NCI-H1930 (cell line): ENCODE results near the gene QKI.
"Not testable (repeated sequence)": the region's sequence is repeated elsewhere in the genome, so short reads cannot be mapped to it uniquely, and the experiment has no call there.

Experiments
- DNase-seq, 2 experiments: peaks; one replicate each; lab custom pipeline; 2025; lab: John Stamatoyannopoulos, UW

Gene QKI

DNA sequence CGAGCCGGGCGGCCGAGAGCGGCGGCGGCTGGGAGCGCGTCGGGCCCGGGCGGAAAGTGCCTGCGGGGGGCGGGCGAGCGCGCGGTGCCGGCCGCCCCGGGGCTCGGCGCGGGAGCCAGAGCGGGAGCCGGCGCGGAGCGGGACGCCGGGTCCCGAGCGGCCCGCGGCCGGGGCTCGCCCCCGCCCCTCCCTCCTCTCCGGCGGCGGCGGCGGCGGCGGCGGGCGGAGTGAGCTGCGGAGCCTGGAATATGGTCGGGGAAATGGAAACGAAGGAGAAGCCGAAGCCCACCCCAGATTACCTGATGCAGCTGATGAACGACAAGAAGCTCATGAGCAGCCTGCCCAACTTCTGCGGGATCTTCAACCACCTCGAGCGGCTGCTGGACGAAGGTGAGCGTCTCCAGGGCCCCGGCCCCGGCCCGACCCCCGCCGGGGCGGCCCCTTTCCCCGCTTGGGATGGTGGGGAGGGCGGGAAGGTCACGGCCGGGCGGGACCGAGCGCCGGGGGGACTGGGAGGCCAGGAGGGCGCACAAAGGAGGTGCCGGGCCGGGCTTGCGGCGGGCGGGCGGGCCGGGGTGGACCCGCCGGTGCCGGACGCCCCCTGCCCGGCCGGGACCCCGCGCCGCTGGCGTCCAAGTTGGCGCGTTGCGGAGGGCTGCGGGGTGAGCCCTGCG is 565 bp downstream of the QKI start:
- DNase-seq: no peak

GRCh38 chr6:163415620-163416556 is 1.4 kb downstream of the QKI start:
- no peak for DNase-seq

DNA sequence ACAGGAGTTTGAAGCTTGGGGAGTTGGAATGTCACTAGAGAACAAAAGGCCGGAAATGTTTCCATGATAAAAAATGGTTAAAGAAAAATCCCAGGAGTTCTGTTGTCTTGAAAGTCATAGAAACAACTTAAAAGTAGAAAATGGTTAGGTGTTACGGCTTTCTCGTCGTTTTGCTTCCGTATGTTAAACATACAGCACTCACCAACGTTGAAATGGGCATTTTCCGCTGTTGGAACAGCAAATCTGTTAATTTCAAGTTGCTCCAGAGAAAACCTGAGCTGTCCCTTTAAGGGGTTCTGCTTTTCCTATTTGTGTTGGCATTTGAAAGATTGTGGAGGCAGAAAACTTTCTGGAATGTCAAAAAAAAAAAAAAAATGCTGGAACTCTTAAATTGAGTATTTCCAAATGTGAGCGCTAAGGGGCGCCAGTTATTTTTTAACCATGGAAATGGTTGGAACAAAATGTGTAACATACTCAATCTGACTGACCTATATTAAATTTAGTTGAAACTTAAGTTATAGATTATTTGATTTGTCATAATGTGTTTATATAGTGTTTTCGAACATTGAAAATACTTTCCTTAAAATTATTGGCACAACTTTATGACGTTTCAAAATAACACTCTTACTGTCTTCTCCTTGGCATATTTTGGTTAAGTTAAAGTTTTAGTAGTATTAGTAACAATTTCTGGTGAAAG is 2.2 kb downstream of the QKI start:
- DNase-seq: no peak

DNA sequence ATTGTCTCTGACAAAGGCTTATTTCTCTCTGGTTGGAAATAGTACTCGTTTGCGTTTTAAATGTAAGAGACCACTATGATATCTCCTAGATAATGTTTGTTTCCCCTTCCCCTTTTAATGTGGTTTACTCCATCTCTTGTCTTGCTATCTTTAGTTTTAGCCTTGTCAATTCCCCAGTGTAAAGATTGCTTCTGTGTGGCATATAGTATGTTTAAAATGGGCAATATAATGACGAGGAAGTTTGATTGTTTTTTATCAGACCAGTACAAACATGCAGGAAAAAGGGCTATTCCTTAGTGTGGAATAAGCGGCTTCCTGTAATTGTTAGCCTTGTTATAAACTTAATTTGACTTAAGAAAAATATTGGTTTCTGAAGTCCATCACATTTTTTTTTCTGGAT is 3.1 kb downstream of the QKI start:
- no peak for DNase-seq

DNA sequence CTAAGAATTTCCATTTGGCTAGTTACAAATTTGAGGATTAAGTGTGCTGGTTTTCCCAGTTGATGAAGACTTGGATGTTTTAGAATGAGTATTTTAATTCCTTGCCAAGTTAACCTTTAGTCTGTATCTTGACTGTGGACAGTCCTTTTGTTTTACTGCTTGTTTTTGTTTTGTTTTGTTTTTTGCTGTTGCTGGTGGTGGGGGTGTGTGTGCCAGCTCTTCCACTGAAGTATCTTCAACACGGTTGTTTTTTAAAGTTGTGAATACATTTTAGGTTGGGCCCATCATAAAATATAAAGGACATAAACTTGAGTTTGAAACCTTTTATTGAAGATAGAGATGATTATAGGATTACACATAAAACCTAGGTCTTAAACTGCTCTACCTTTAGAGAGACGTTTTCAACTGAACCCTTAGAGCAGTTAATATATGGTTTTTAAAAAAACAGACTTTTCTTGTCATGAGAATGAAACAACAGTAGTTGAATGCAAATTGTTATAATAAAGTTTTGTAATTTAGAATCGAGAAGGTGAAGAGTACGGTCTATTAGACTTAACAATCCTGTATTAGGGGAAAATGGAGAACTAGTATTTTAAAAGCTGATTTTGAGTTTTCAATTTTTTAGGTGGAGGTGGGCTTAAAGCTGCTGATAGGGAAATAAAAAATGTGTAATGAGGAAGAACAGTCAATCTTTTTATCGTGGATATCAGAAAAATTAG is 4.0 kb downstream of the QKI start:
- DNase-seq: no peak

DNA sequence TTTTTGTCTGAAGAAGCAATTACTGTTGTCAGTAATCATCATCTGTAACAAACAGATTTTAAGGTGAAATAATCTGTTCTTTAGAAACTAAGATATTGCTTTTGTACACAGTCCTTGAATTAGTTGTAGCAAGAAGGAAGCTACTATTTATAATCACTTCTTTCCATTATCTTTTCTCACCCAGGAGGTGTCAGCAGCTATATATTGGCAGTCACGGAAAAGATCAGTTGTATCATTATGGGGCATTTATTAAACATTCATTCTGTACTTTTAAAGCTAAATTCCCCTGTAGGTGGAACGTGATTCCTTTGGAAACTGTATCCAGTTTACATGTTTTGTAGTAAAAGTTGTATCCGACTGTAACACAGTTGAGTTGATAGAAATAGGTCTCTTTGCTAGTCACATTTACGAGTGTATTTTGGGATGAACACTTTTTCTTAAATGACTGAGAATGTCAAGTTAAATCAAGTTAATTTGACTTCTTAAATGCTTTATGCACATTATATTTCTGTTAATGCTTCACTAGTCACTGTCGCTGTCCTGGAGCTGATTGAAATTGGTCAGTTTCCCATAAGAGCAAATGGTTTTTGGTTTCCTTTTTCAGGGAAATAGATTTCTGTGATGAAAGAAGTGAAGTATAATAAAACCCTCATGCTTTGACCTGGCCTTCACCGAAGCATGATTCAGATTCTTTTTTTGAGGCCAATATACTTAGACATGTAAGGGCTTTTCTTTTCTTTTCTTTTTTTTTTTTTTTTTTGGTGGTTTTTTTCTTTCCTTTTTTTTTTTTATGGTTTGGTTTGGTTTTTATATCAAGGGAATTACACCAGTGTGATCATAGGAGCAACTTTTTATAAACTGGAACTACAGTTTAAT is 5.1 kb downstream of the QKI start:
- no peak for DNase-seq

- DNase-seq: no peak
These were observed 5.7 kb downstream of the QKI start for GRCh38 chr6:163420289-163420614.

- no peak for DNase-seq
These were observed 8.0 kb downstream of the QKI start for GRCh38 chr6:163422550-163422949.

- no peak for DNase-seq
These were observed 9.2 kb downstream of the QKI start for GRCh38 chr6:163423696-163424095.

GRCh38 chr6:163427498-163428254 is 13.2 kb downstream of the QKI start:
- DNase-seq: no peak

GRCh38 chr6:163428373-163428772 is 13.9 kb downstream of the QKI start:
- no peak for DNase-seq

- no peak for DNase-seq
These were observed 15.4 kb downstream of the QKI start for GRCh38 chr6:163429858-163430448.

- DNase-seq: no peak
These were observed 17.8 kb downstream of the QKI start for GRCh38 chr6:163432300-163432699.

- DNase-seq: not testable (repeated sequence)
These were observed 19.0 kb downstream of the QKI start for GRCh38 chr6:163433486-163433885.

DNA sequence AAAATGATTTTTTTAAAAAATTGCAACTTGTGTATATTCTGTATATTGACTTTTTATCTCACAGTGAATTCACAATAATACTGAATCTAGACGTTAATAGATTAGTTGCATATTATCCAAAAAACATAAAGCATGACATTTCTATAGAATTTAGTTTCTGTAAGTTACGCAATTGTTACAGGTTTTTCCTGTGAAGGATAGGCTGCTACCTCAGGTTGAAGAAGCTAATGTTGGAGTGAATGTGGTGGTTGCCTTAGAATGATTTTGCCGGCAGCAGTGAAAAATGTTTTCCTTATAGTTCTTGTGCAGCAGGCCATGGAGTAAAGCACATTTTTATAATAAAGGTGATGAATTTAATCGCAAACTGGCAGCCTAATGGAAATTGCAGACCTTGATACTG is 20.5 kb downstream of the QKI start:
- DNase-seq: no peak

DNA sequence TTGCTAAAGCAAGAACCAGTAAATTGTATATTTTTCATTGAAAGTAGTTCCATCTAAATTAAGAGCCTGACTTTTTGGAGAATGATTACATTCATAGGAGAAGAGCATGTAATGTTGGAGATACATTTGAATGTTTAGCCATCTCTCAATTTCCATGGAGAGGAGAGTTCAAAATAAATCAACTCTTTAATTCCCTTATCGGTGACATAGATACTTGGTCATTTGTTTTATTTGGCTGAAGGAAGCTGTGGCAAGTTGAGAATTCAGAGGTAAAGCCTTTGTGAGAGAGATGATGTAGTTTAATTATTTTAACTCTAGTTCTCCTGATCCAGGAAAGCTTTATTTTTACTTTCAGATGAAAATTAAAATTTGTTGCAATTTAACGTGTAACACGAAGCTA is 22.3 kb downstream of the QKI start:
- no peak for DNase-seq

DNA sequence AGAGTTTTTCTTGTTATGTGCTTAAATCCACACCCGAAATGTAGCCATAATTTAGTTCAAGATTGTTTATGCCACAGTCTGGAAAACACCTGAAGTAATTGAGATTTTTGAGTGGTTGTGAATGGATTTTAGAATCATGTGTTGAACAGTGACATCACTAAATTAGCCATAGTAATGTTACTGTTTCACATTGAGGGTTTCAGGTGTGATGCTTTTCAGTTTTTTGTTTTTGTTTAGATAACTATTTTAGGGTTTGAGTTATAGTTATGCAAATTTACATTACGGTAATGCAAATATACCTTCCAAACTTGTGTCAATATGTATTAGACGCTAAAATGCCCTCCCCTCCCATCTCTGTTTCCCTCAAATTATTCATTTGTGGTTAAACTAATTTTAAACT is 22.9 kb downstream of the QKI start:
- DNase-seq: no peak

GRCh38 chr6:163438298-163438939 is 23.9 kb downstream of the QKI start:
- DNase-seq: no peak

GRCh38 chr6:163438940-163439335 is 24.4 kb downstream of the QKI start:
- DNase-seq: no peak

- not testable (repeated sequence) for DNase-seq
These were observed 24.9 kb downstream of the QKI start for GRCh38 chr6:163439390-163439789.
